ENCODE measurements around the gene PLXDC1.

The PLXDC1 gene

GRCh38 chr17:39014795-39015545 is 136.5 kb downstream of the PLXDC1 start:
- no peak for DNase-seq (ENCODE audit: low read depth, low spot score)

DNA sequence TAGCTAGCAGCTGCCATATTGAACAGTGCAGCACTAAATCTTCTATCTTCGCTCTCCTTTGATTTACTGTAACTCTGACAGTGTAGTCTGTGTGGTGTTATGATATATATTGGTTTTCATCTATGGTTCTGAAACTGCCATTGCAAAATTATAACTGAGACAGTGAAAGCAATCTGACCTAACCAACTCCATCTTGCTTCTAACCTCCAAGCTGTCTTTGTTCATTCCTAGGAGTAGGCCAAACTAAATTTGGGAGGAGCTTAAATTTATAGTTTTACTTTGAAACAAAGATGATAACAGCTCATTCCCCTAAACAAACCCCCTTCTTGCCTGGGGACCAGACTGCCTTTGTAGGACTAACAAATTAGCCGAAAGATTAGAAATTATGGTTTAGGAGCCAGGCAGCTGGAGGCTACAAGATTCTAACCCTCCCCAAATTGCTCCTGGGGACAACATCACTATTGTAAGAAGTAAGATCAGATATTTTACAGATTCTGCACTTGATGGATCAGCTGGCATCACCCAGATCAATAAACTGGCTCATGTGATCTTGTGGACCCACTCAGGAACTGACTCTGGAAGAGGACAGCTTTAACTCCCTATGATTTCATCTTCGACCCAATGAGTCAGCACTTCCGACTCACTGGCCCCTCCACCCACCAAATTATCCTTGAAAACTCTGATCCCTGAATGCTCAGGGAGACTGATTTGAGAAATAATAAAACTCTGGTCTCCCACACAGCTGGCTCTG is 137.2 kb downstream of the PLXDC1 start:
- DNase-seq (ENCODE audit: low read depth, low spot score) = no peak
